GM12801 (cell line): Measurements from ENCODE around the gene PADI3.

Experiments used
- CTCF ChIP-seq: IDR thresholded peaks from one replicate; pipeline ENCODE4 v1.5.1; 2011; ENCODE audit warnings: control low read depth; ENCODE audit not compliant: insufficient read length; ENCODE audit errors: extremely low read depth

PADI3 gene

GRCh38 chr1:17297991-17298390 lies 49.1 kb downstream of the PADI3 start:
- no peak for TF ChIP-seq CTCF

- no peak for TF ChIP-seq CTCF
These were observed 52.9 kb downstream of the PADI3 start for GRCh38 chr1:17301767-17302166.

GRCh38 chr1:17304151-17304825 lies 55.4 kb downstream of the PADI3 start:
- no peak for TF ChIP-seq CTCF

GRCh38 chr1:17304826-17305175 lies 55.9 kb downstream of the PADI3 start:
- TF ChIP-seq CTCF = no peak

- TF ChIP-seq CTCF = no peak
These were observed 56.7 kb downstream of the PADI3 start for GRCh38 chr1:17305576-17306095.

GRCh38 chr1:17306407-17306806 lies 57.5 kb downstream of the PADI3 start:
- TF ChIP-seq CTCF = no peak

- no peak for TF ChIP-seq CTCF
These were observed 58.0 kb downstream of the PADI3 start for GRCh38 chr1:17306921-17307320.
